Measurements from ENCODE around the gene CYTH3.

The CYTH3 gene

GRCh38 chr7:6268023-6268900 lies 4.2 kb downstream of the CYTH3 start:
- no peak for TF ChIP-seq POLR2AphosphoS5 (IDR thresholded peaks at IDR 0.05; ENCODE audit: low read depth)
- no peak for TF ChIP-seq CTCF (IDR thresholded peaks at IDR 0.05; ENCODE audit: insufficient read depth, low read length)
- no peak for TF ChIP-seq REST (IDR thresholded peaks at IDR 0.05; ENCODE audit: insufficient replicate concordance, low read depth)
- TF ChIP-seq GABPA (IDR thresholded peaks at IDR 0.05; ENCODE audit: low read depth), result no peak
- TF ChIP-seq SPI1 (IDR thresholded peaks at IDR 0.05; ENCODE audit: borderline replicate concordance, low read depth), result no peak
- Histone ChIP-seq H3K27me3 (ENCODE audit: insufficient read depth, poor library complexity, severe bottlenecking) (no peaks in the 10 kb centered on the region), H3K4me3 (replicated peaks; ENCODE audit: insufficient read depth, low read length) (no peak overlapping the region), H3K27ac (replicated peaks) (no peak overlapping the region)
- no peak for DNase-seq (ENCODE audit: low read depth in 1 of 2, low spot score in 1 of 2)

- DNase-seq (ENCODE audit: low read depth in 1 of 2, low spot score in 1 of 2), result no peak
- TF ChIP-seq GABPA (IDR thresholded peaks at IDR 0.05; ENCODE audit: low read depth) (no peak), REST (IDR thresholded peaks at IDR 0.05; ENCODE audit: insufficient replicate concordance, low read depth) (no peak), CTCF (IDR thresholded peaks at IDR 0.05; ENCODE audit: insufficient read depth, low read length) (no peak), SPI1 (IDR thresholded peaks at IDR 0.05; ENCODE audit: borderline replicate concordance, low read depth) (no peak), POLR2AphosphoS5 (IDR thresholded peaks at IDR 0.05; ENCODE audit: low read depth) (no peak)
- Histone ChIP-seq H3K27ac (replicated peaks) (no peak overlapping the region), H3K27me3 (ENCODE audit: insufficient read depth, poor library complexity, severe bottlenecking) (no peaks in the 10 kb centered on the region), H3K4me3 (replicated peaks; ENCODE audit: insufficient read depth, low read length) (no peak overlapping the region)
These were observed 5.7 kb downstream of the CYTH3 start for GRCh38 chr7:6266699-6267098.

GRCh38 chr7:6262221-6262620 lies 10.2 kb downstream of the CYTH3 start:
- Histone ChIP-seq H3K27ac (replicated peaks) (no peak overlapping the region), H3K4me3 (replicated peaks; ENCODE audit: insufficient read depth, low read length) (no peak overlapping the region), H3K27me3 (ENCODE audit: insufficient read depth, poor library complexity, severe bottlenecking) (no peaks in the 10 kb centered on the region)
- DNase-seq (ENCODE audit: low read depth in 1 of 2, low spot score in 1 of 2), result no peak
- TF ChIP-seq GABPA (IDR thresholded peaks at IDR 0.05; ENCODE audit: low read depth) (no peak), POLR2AphosphoS5 (IDR thresholded peaks at IDR 0.05; ENCODE audit: low read depth) (no peak), REST (IDR thresholded peaks at IDR 0.05; ENCODE audit: insufficient replicate concordance, low read depth) (no peak), SPI1 (IDR thresholded peaks at IDR 0.05; ENCODE audit: borderline replicate concordance, low read depth) (no peak), CTCF (IDR thresholded peaks at IDR 0.05; ENCODE audit: insufficient read depth, low read length) (no peak)

Data from HL-60 (cell line).